Tibial nerve (tissue), 4 donors: ENCODE results near the gene ZFC3H1. TPM values are rescaled to one million over a fixed set of nuclear protein-coding genes. Genes with fewer than 3 reads are reported as not detected.

Source experiments
- DNase-seq, 2 donors: peaks; one replicate each; pipeline ENCODE4 v3.0.0-alpha.2; 2019; ENCODE audit warnings: low spot score in 2 of 2
- H3K27ac ChIP-seq, 4 donors: fragments of 200-600 bp; sonication (generic) in 3 of 4; one replicate each; pipeline ENCODE4 v1.5.1; 2017 to 2019; ENCODE audit warnings: mild to moderate bottlenecking in 1 of 4
- H3K27me3 ChIP-seq, 2 donors: fragments of 200-600 bp; sonication (generic) in 1 of 2; one replicate each; pipeline versions ENCODE4 v1.5.1 to v1.6.0; 2017 to 2019
- H3K36me3 ChIP-seq, 3 donors: fragments of 200-600 bp; sonication (generic); one replicate each; pipeline ENCODE4 v1.5.1; 2018 to 2019
- H3K4me1 ChIP-seq, 4 donors: fragments of 200-600 bp; sonication (generic) in 3 of 4; one replicate each; pipeline ENCODE4 v1.5.1; 2017 to 2019
- H3K4me3 ChIP-seq, 4 donors: fragments of 200-600 bp; sonication (generic) in 3 of 4; one replicate each; pipeline ENCODE4 v1.5.1; 2017 to 2019; ENCODE audit warnings: mild to moderate bottlenecking in 1 of 4, moderate library complexity in 1 of 4
- H3K9me3 ChIP-seq, 4 donors: fragments of 200-600 bp; sonication (generic) in 3 of 4; one replicate each; pipeline ENCODE4 v1.5.1; 2017 to 2019
- EP300 ChIP-seq, 2 donors: sonication (generic); formaldehyde crosslinking; IDR thresholded peaks; one replicate each; pipeline ENCODE4 v1.6.1; 2017; ENCODE audit warnings: antibody characterized with exemption in 2 of 2, mild to moderate bottlenecking in 1 of 2
- POLR2A ChIP-seq, 2 donors: fragments of 450-650 bp; IDR thresholded peaks; one replicate each; pipeline ENCODE4 v1.6.1; 2017; ENCODE audit warnings: antibody characterized with exemption in 2 of 2, mild to moderate bottlenecking in 2 of 2, moderate library complexity in 2 of 2
- WGBS, 2 donors: methylation state at CpG; one replicate each; pipeline ENCODE4 v1.1.5; 2018; 5-methylcytosine and 5-hydroxymethylcytosine counted together
- small RNA-seq: library from RNA; depleted of rRNA; stranded (forward); fragments of <200 nt; gene quantifications from one replicate; pipeline ENCODE3, GENCODE V24; 2016
- total RNA-seq, 4 donors: library from RNA; depleted of rRNA; stranded (reverse); fragments of >200 nt; gene quantifications; one replicate each; pipeline ENCODE4 v1.1.0, GENCODE V29; 2016
- TF ChIP-seq, protein P1 (sequence below), 5 experiments: fragments of 200-600 bp in 3 of 5; fragments of 450-650 bp in 2 of 5; sonication (generic) in 3 of 5; IDR thresholded peaks; one replicate each; pipeline ENCODE4 v1.5.1; 2016 to 2019; ENCODE audit warnings: antibody characterized with exemption in 5 of 5, mild to moderate bottlenecking in 3 of 5, moderate library complexity in 2 of 5

Gene ZFC3H1
- total RNA-seq, 4 donors from 2014 or later: 47.1 to 95.3 (median 79.8) TPM

- H3K4me1 ChIP-seq: no peaks in the 10 kb centered on the region
- TF ChIP-seq, protein P1, sequence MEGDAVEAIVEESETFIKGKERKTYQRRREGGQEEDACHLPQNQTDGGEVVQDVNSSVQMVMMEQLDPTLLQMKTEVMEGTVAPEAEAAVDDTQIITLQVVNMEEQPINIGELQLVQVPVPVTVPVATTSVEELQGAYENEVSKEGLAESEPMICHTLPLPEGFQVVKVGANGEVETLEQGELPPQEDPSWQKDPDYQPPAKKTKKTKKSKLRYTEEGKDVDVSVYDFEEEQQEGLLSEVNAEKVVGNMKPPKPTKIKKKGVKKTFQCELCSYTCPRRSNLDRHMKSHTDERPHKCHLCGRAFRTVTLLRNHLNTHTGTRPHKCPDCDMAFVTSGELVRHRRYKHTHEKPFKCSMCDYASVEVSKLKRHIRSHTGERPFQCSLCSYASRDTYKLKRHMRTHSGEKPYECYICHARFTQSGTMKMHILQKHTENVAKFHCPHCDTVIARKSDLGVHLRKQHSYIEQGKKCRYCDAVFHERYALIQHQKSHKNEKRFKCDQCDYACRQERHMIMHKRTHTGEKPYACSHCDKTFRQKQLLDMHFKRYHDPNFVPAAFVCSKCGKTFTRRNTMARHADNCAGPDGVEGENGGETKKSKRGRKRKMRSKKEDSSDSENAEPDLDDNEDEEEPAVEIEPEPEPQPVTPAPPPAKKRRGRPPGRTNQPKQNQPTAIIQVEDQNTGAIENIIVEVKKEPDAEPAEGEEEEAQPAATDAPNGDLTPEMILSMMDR (IDR thresholded peaks at IDR 0.05): no peak
- TF ChIP-seq POLR2A (IDR thresholded peaks at IDR 0.05) (no peak), EP300 (IDR thresholded peaks at IDR 0.05) (no peak)
- H3K27ac ChIP-seq: no peak overlapping the region
- DNase-seq: no peak
- WGBS, 2 donors: 60 to 73% methylated on average over 3 of the region's 3 CpGs
- no peaks in the 10 kb centered on the region for H3K9me3 ChIP-seq
- H3K4me3 ChIP-seq: no peak overlapping the region
- no peaks in the 10 kb centered on the region for H3K36me3 ChIP-seq
- H3K27me3 ChIP-seq: no peaks in the 10 kb centered on the region
These were observed 96.1 kb downstream of the ZFC3H1 start for GRCh38 chr12:71567537-71567936.

DNA sequence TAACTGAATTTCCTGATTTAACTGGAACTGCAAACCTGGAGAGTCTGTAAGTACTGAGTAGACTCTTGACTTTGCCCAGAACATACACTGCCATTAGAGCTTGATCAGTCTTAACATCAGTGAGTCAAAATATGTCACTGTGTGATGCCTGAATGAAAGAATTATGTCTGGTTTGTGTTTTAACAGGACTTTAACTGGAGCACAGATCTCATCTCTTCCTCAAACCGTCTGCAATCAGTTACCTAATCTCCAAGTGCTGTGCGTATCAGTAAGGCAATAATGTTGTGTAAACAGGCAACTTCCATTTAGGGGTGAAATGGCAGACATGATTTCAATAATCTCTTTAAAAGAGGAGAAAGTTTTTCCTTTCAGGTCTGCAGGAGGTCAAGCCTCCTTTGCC is 97.0 kb downstream of the ZFC3H1 start:
- Histone ChIP-seq H3K9me3 (no peaks in the 10 kb centered on the region), H3K4me3 (no peak overlapping the region), H3K36me3 (no peaks in the 10 kb centered on the region), H3K27ac (no peak overlapping the region), H3K27me3 (no peaks in the 10 kb centered on the region), H3K4me1 (no peaks in the 10 kb centered on the region)
- 64 to 68% methylated on average over 2 of the region's 2 CpGs for WGBS, 2 donors
- TF ChIP-seq POLR2A (IDR thresholded peaks at IDR 0.05): no peak
- TF ChIP-seq, protein P1 (IDR thresholded peaks at IDR 0.05): no peak
- no peak for TF ChIP-seq EP300 (IDR thresholded peaks at IDR 0.05)
- no peak for DNase-seq

DNA sequence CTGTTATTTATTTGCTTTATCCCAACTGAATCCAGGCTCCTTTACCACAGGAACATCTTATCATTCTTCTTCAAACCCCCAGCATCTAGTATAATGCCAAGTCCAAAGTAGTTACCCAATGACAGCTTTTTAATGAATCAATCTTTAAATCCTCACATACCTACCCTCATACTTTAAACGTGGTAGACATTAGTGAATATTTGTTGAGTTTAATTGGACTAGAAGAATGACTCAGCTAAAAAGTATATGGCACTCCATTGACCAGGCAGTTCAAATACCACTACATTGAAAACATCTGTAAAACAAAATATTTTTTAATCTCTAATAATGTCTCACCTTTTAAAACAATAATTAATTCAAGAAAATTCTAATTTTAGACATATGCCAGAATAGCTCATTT is 98.1 kb downstream of the ZFC3H1 start:
- Histone ChIP-seq H3K9me3 (no peaks in the 10 kb centered on the region), H3K4me1 (no peaks in the 10 kb centered on the region), H3K27me3 (no peaks in the 10 kb centered on the region), H3K27ac (no peak overlapping the region), H3K36me3 (no peaks in the 10 kb centered on the region), H3K4me3 (no peak overlapping the region)
- TF ChIP-seq, protein P1 (IDR thresholded peaks at IDR 0.05): no peak
- TF ChIP-seq POLR2A (IDR thresholded peaks at IDR 0.05) (no peak), EP300 (IDR thresholded peaks at IDR 0.05) (no peak)
- 58 to 67% methylated on average over 1 of the region's 1 CpG for WGBS, 2 donors
- no peak for DNase-seq

- Histone ChIP-seq H3K4me1 (no peaks in the 10 kb centered on the region), H3K27me3 (no peaks in the 10 kb centered on the region), H3K9me3 (no peaks in the 10 kb centered on the region), H3K4me3 (no peak overlapping the region), H3K27ac (no peak overlapping the region), H3K36me3 (no peaks in the 10 kb centered on the region)
- DNase-seq: no peak
- WGBS, 2 donors: 63 to 67% methylated on average over 11 of the region's 11 CpGs
- TF ChIP-seq, protein P1 (IDR thresholded peaks at IDR 0.05): no peak
- no peak for TF ChIP-seq EP300 (IDR thresholded peaks at IDR 0.05)
- no peak for TF ChIP-seq POLR2A (IDR thresholded peaks at IDR 0.05)
These were observed 100.7 kb downstream of the ZFC3H1 start for GRCh38 chr12:71562676-71563595.

Small RNA genes within 50 kb of the gene (small RNA-seq; reads per million reads assigned to genes)
- gene RF00560: not detected

Other genes with a start within 250 kb of the ZFC3H1 start
- gene LGR5, start 224.1 kb downstream of the ZFC3H1 start, total RNA-seq: 10 to 100 TPM in 2 of 4 donors, 1 to 10 TPM in 2; 1.6 to 11.1 (median 7.7) TPM
- gene THAP2, start 453 bp upstream of the ZFC3H1 start, total RNA-seq: 1 to 10 TPM; 2.1 to 5.0 (median 2.3) TPM
- gene TMEM19, start 22.2 kb upstream of the ZFC3H1 start, total RNA-seq: 10 to 100 TPM in 3 of 4 donors, 1 to 10 TPM in 1; 9.3 to 17.6 (median 16.0) TPM
- 10 to 100 TPM; 12.6 to 25.7 (median 19.9) TPM for gene RAB21, start 91.0 kb upstream of the ZFC3H1 start, total RNA-seq
- 10 to 100 TPM; 45.3 to 66.0 (median 50.1) TPM for gene TBC1D15, start 175.9 kb upstream of the ZFC3H1 start, total RNA-seq